Measurements from ENCODE around the gene PRR3. TPM values are rescaled to one million over a fixed set of nuclear protein-coding genes. Genes with fewer than 3 reads are reported as not detected.

The PRR3 gene
- total RNA-seq, 1 experiment from 2014 or later = 13.1 TPM

- Mint-ChIP-seq H3K4me3 (no peak overlapping the region), H3K4me1 (peaks cover 10% of the 10 kb centered on the region), H3K9me3 (no peaks in the 10 kb centered on the region), H3K36me3 (peaks cover 4% of the 10 kb centered on the region; the same call in 1 of the 2 replicates), H3K27ac (no peak overlapping the region), H3K27me3 (ENCODE audit: low read depth) (no peaks in the 10 kb centered on the region)
- CTCF ChIA-PET = interaction anchor here (0.6 to 5.9 kb wide), 12 partner anchors 11 to 515 kb away, joined by 3 to 212 read pairs (median 8); no protein-coding TSS in a partner anchor
- DNase-seq (ENCODE audit: low spot score) = no peak
- TF ChIP-seq ZNF425 (CRISPR knock-in tag; conservative IDR thresholded peaks at IDR 0.05) = no peak
- no peak for TF ChIP-seq PRDM15 (CRISPR knock-in tag; IDR thresholded peaks at IDR 0.05)
- TF ChIP-seq CTCF (IDR thresholded peaks at IDR 0.05) = no peak
- TF ChIP-seq NR2C2 (CRISPR knock-in tag; IDR thresholded peaks at IDR 0.05) = no peak
- no peak for TF ChIP-seq E2F4 (CRISPR knock-in tag; IDR thresholded peaks at IDR 0.05; ENCODE audit: borderline replicate concordance, low read depth)
- TF ChIP-seq ZNF232 (CRISPR knock-in tag; IDR thresholded peaks at IDR 0.05) = no peak
- no peak for TF ChIP-seq ESRRA (CRISPR knock-in tag; IDR thresholded peaks at IDR 0.05; ENCODE audit: borderline replicate concordance)
- TF ChIP-seq USF1 (CRISPR knock-in tag; IDR thresholded peaks at IDR 0.05) = no peak
- no peak for TF ChIP-seq ETV6 (CRISPR knock-in tag; IDR thresholded peaks at IDR 0.05)
- no peak for TF ChIP-seq OVOL2 (CRISPR knock-in tag; IDR thresholded peaks at IDR 0.05; ENCODE audit: borderline replicate concordance)
- TF ChIP-seq GTF2I (CRISPR knock-in tag; conservative IDR thresholded peaks at IDR 0.05) = no peak
- TF ChIP-seq NFYB (CRISPR knock-in tag; conservative IDR thresholded peaks at IDR 0.05; ENCODE audit: low read depth) = no peak
- TF ChIP-seq AFF4 (CRISPR knock-in tag; IDR thresholded peaks at IDR 0.05; ENCODE audit: borderline replicate concordance) = no peak
- ATAC-seq = no peak
- POLR2A ChIA-PET = interaction anchor here (1.2 kb wide), 1 partner anchor 56 kb away, joined by 3 read pairs; no protein-coding TSS in a partner anchor
These were observed 14.2 kb upstream of the PRR3 start for GRCh38 chr6:30542915-30543314.
